K562 (cell line): ENCODE data around the gene FCAMR. TPM values are rescaled to one million over a fixed set of nuclear protein-coding genes. Genes with fewer than 3 reads are reported as not detected.

Experiments used
- ARID1B ChIP-seq: fragments of 450-650 bp; IDR thresholded peaks from 2 replicates; pipeline ENCODE4 v1.6.1; 2016; ENCODE audit warnings: antibody characterized with exemption, mild to moderate bottlenecking, inconsistent platforms
- ATF1 ChIP-seq, 2 experiments: fragments of 450-650 bp in 1 of 2; IDR thresholded peaks; 2 replicates each; pipeline ENCODE4 v1.6.1; 2016; ENCODE audit warnings: missing compliant biosample characterization in 1 of 2, missing genetic modification characterization in 1 of 2
- CREM ChIP-seq: IDR thresholded peaks from 2 replicates; pipeline ENCODE4 v1.6.1; 2014; ENCODE audit warnings: antibody characterized with exemption, low read depth
- KAT8 ChIP-seq: fragments of 450-650 bp; IDR thresholded peaks from 2 replicates; pipeline ENCODE4 v1.6.1; 2016; ENCODE audit warnings: low read depth, mild to moderate bottlenecking
- MCM7 ChIP-seq, 2 experiments: fragments of 450-650 bp; IDR thresholded peaks; 2 replicates each; pipeline ENCODE4 v1.6.1; 2016 to 2018
- NCOR1 ChIP-seq: fragments of 450-650 bp; IDR thresholded peaks from 2 replicates; pipeline ENCODE4 v1.6.1; 2016; ENCODE audit warnings: mild to moderate bottlenecking, moderate library complexity
- PURB ChIP-seq: sonication (generic); formaldehyde crosslinking; IDR thresholded peaks from 2 replicates; pipeline ENCODE4 v1.9.0; 2021; ENCODE audit warnings: low read depth, mild to moderate bottlenecking, missing genetic modification reagents
- RBFOX2 ChIP-seq: fragments of 200-400 bp; formaldehyde crosslinking; IDR thresholded peaks from 2 replicates; pipeline ENCODE4 v1.6.1; 2017; ENCODE audit warnings: low read depth, mild to moderate bottlenecking, low read length, moderate library complexity
- SAFB ChIP-seq: fragments of 200-400 bp; formaldehyde crosslinking; IDR thresholded peaks from 2 replicates; pipeline ENCODE4 v1.6.1; 2017; ENCODE audit warnings: low read depth, low read length, borderline replicate concordance
- TCF3 ChIP-seq: sonication (generic); formaldehyde crosslinking; IDR thresholded peaks from 2 replicates; pipeline ENCODE4 v1.4.0; 2020; ENCODE audit warnings: mild to moderate bottlenecking, missing genetic modification reagents
- TEAD4 ChIP-seq, 2 experiments: sonication (generic) in 1 of 2; formaldehyde crosslinking in 1 of 2; IDR thresholded peaks; 2 replicates each; pipeline versions ENCODE4 v1.6.1 to v1.8.0; 2012 to 2022; ENCODE audit warnings: borderline replicate concordance in 1 of 2, inconsistent platforms in 1 of 2, low read length in 1 of 2, mild to moderate bottlenecking in 1 of 2, missing genetic modification reagents in 1 of 2
- polyA plus RNA-seq, 8 experiments: library from polyadenylated mRNA; depleted of rRNA in 4 of 8; stranded (reverse) in 5 of 8; unstranded in 3 of 8; fragments of >200 nt; fragmentation: Nextera tagmentation in 2 of 8; fragmentation: Illumina TruSeq in 1 of 8; extraction: Ambion mirVana in 2 of 8; extraction: Trizol in 1 of 8; gene quantifications; 2 replicates each; pipeline versions ENCODE4 v1.2.1 to v1.2.3, GENCODE V29; 2011 to 2014; ENCODE audit warnings: inconsistent platforms in 1 of 8, missing spikeins in 1 of 8
- total RNA-seq, 7 experiments: library from RNA; depleted of rRNA in 6 of 7; stranded (reverse); fragments of >200 nt in 6 of 7; fragmentation: Illumina TruSeq in 2 of 7; extraction: Trizol in 2 of 7; gene quantifications; 2 replicates each; pipeline versions ENCODE4 v1.2.1 to v1.2.3, GENCODE V29; 2011 to 2021; ENCODE audit warnings: low replicate concordance in 1 of 7
- TF ChIP-seq, protein P1 (sequence below): fragments of 250-450 bp; sonication (Bioruptor Pico); IDR thresholded peaks from 2 replicates; pipeline ENCODE4 v1.9.0; 2021; ENCODE audit warnings: mild to moderate bottlenecking, inconsistent platforms
- TF ChIP-seq, protein P2 (sequence below): fragments of 250-450 bp; sonication (Bioruptor Pico); IDR thresholded peaks from 2 replicates; pipeline ENCODE4 v1.5.0; 2020; ENCODE audit warnings: mild to moderate bottlenecking, borderline replicate concordance
- TF ChIP-seq, protein P3 (sequence below): sonication (generic); IDR thresholded peaks from 2 replicates; pipeline ENCODE4 v1.6.1; 2016
- TF ChIP-seq, protein P4 (sequence below): fragments of 450-650 bp; IDR thresholded peaks from 2 replicates; pipeline ENCODE4 v1.6.1; 2018; ENCODE audit warnings: mild to moderate bottlenecking, low read depth; ENCODE audit not compliant: partially characterized antibody
- TF ChIP-seq, protein P5 (sequence below): fragments of 450-650 bp; IDR thresholded peaks from 2 replicates; pipeline ENCODE4 v1.6.1; 2017; ENCODE audit warnings: mild to moderate bottlenecking, moderate library complexity

Gene FCAMR
- total and polyA plus RNA-seq, 9 of the 15 experiments (the other 6 are each of a cell fraction or from before 2014, with no cell fraction given), result not detected

DNA sequence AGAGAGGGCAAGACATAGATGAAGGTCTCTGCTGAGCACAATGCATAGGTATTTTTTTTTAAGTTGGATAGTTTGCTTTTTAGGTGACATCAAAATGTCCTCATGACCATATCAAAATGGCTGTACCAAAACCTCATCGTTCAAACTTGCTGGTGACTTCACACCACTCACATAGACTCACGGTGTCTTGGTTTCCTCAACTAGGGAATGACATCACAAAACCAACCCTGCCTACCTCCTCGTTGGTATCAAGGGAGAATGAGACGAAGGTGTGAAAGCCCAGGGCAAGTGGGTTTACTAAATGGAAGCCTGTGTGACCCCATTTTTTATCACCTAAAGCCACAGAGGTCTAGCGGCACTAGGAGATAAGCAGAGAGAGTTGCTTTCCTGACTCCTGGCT lies 25.6 kb downstream of the FCAMR start (continued):
- 0 out of 2 replicates have a peak, but pooled peaks have one; percentile 30 for TF ChIP-seq KAT8
- TF ChIP-seq NCOR1, result no peak
- TF ChIP-seq PURB (CRISPR knock-in tag), result no peak
- TF ChIP-seq CREM, result 0 out of 2 replicates have a peak, but pooled peaks have one; percentile 10
- TF ChIP-seq, protein P1, sequence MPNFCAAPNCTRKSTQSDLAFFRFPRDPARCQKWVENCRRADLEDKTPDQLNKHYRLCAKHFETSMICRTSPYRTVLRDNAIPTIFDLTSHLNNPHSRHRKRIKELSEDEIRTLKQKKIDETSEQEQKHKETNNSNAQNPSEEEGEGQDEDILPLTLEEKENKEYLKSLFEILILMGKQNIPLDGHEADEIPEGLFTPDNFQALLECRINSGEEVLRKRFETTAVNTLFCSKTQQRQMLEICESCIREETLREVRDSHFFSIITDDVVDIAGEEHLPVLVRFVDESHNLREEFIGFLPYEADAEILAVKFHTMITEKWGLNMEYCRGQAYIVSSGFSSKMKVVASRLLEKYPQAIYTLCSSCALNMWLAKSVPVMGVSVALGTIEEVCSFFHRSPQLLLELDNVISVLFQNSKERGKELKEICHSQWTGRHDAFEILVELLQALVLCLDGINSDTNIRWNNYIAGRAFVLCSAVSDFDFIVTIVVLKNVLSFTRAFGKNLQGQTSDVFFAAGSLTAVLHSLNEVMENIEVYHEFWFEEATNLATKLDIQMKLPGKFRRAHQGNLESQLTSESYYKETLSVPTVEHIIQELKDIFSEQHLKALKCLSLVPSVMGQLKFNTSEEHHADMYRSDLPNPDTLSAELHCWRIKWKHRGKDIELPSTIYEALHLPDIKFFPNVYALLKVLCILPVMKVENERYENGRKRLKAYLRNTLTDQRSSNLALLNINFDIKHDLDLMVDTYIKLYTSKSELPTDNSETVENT, result no peak
- TF ChIP-seq TEAD4 (IDR thresholded peaks at IDR 0.05; ENCODE audit: low read length), result peak; percentile 37; the same call in 1 of the 2 replicates
- no peak for TF ChIP-seq TEAD4 (CRISPR knock-in tag; IDR thresholded peaks at IDR 0.05; ENCODE audit: borderline replicate concordance)
- TF ChIP-seq MCM7 (IDR thresholded peaks at IDR 0.05), result no peak
- TF ChIP-seq ATF1 (CRISPR knock-in tag; IDR thresholded peaks at IDR 0.05), result no peak
- peak; percentile 46; the same call in 1 of the 2 replicates for TF ChIP-seq ATF1 (tag; IDR thresholded peaks at IDR 0.05)
- no peak for TF ChIP-seq SAFB
- peak; percentile 32 for TF ChIP-seq TCF3 (CRISPR knock-in tag)
- TF ChIP-seq, protein P2, sequence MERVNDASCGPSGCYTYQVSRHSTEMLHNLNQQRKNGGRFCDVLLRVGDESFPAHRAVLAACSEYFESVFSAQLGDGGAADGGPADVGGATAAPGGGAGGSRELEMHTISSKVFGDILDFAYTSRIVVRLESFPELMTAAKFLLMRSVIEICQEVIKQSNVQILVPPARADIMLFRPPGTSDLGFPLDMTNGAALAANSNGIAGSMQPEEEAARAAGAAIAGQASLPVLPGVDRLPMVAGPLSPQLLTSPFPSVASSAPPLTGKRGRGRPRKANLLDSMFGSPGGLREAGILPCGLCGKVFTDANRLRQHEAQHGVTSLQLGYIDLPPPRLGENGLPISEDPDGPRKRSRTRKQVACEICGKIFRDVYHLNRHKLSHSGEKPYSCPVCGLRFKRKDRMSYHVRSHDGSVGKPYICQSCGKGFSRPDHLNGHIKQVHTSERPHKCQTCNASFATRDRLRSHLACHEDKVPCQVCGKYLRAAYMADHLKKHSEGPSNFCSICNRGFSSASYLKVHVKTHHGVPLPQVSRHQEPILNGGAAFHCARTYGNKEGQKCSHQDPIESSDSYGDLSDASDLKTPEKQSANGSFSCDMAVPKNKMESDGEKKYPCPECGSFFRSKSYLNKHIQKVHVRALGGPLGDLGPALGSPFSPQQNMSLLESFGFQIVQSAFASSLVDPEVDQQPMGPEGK (CRISPR knock-in tag), result no peak
- TF ChIP-seq ARID1B, result peak; percentile 32; the same call in 1 of the 2 replicates
- TF ChIP-seq, protein P3, sequence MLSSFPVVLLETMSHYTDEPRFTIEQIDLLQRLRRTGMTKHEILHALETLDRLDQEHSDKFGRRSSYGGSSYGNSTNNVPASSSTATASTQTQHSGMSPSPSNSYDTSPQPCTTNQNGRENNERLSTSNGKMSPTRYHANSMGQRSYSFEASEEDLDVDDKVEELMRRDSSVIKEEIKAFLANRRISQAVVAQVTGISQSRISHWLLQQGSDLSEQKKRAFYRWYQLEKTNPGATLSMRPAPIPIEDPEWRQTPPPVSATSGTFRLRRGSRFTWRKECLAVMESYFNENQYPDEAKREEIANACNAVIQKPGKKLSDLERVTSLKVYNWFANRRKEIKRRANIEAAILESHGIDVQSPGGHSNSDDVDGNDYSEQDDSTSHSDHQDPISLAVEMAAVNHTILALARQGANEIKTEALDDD, result peak; percentile 29; the same call in 1 of the 2 replicates
- TF ChIP-seq, protein P4, sequence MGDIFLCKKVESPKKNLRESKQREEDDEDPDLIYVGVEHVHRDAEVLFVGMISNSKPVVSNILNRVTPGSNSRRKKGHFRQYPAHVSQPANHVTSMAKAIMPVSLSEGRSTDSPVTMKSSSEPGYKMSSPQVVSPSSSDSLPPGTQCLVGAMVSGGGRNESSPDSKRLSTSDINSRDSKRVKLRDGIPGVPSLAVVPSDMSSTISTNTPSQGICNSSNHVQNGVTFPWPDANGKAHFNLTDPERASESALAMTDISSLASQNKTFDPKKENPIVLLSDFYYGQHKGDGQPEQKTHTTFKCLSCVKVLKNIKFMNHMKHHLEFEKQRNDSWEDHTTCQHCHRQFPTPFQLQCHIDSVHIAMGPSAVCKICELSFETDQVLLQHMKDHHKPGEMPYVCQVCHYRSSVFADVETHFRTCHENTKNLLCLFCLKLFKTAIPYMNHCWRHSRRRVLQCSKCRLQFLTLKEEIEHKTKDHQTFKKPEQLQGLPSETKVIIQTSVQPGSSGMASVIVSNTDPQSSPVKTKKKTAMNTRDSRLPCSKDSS, result no peak
- TF ChIP-seq, protein P5, sequence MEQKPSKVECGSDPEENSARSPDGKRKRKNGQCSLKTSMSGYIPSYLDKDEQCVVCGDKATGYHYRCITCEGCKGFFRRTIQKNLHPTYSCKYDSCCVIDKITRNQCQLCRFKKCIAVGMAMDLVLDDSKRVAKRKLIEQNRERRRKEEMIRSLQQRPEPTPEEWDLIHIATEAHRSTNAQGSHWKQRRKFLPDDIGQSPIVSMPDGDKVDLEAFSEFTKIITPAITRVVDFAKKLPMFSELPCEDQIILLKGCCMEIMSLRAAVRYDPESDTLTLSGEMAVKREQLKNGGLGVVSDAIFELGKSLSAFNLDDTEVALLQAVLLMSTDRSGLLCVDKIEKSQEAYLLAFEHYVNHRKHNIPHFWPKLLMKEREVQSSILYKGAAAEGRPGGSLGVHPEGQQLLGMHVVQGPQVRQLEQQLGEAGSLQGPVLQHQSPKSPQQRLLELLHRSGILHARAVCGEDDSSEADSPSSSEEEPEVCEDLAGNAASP, result no peak
- no peak for TF ChIP-seq RBFOX2
- TF ChIP-seq, all 486 proteins: peak for 14
